Stimulated activated naive CD8-positive, alpha-beta T cell treated with anti-CD3 and anti-CD28 coated beads, Interleukin-15, Interleukin-2, amounts not matched to agents 100 U/mL and 50 U/mL, for 24 hours (primary cell): Measurements from ENCODE around the gene SPC25.
"Not testable (repeated sequence)": the region's sequence is repeated elsewhere in the genome, so short reads cannot be mapped to it uniquely, and the experiment has no call there.

Source experiments
- ATAC-seq: fragments of 150-1000 bp; cut with Tn5 transposase; one replicate; pipeline ENCODE4 v1.10.0; 2021
- DNase-seq: peaks from one replicate; pipeline ENCODE4 v3.0.0; 2021

SPC25 gene

DNA sequence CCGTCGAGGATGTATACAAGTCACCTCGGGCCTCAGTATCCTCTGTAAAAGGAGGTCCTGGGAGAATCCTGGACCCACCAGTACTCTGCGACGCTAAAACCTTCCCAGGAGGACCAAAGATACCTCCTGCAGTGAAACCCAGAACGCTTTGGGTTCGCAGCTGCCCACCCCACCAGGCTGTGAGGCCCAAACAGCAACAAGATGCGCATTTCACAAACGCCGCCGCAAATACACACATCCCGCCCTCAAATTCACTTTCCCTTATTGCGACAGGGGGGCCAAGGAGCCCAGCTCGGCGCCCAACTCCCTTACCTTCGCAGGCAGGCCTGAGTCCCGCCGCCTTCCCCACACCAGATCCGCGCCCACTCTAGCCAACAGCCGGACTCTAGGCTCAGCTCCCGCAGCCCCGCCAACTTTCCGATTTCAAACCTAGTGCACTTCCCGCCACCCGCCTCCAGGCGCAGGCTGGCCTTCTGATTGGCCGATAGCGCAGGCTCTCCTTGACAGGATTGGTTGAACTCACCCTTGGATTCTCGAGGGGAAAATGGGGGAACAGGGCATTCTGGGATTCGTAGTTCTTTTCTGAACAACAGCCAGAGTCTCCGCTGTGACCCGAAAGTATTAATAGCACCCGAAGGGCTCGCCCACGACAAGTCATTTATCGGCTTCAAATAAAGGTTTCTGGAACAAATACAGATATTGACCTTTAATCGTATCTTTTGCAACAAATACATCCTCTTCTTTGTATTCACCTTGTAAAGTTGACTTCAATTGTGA lies at the start of gene SPC25:
TSS of gene SPC25 (minus strand) at position 425 of the 777 bp plus-strand sequence. CDS start 911 bp downstream, outside the sequence.
- peak; percentile 87 for DNase-seq
- ATAC-seq: peak; percentile 99

- ATAC-seq (no peak), DNase-seq (no peak)
Observed at GRCh38 chr2:168939918-168940317, 49.7 kb upstream of the SPC25 start.

- no peak for DNase-seq
- ATAC-seq: no peak
Observed at GRCh38 chr2:168939061-168939460, 48.8 kb upstream of the SPC25 start.

DNA sequence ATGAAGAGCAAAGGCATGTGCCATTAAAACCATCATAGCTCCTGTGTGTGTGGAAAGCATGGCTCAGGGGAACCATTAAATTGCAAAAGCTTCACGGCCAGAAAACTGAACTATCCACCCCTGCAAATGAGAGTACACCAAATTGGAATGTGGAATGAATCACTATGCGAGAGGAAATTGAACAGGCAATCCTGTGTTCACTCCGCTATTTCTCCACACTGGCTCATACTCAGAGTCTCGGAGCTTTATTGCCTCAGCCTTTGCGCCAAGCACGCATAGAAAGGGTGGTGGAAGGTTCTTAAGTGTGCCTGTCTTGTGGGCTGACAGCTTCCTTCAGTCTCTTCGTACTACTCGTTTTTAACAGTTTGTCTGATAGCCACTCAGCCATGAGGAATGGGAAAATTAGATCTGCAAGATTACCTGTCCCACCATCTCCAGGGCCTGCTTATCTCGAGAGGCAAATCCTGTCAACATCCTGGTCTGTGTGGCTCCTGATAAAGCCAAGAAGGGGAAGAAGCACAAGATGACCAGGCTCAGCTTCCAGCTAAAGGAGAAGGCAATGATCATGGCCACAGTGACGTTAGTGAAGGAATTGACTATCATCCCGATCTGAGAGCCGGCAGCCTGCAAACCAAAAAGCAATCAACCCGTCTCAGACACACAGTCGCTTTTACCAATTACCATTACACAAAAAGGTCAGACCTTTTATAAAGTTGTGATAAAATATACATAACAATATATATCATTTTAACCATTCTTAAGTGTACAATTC lies 45.8 kb upstream of the SPC25 start:
- ATAC-seq: no peak
- no peak for DNase-seq

- DNase-seq: no peak
- no peak for ATAC-seq
Observed at GRCh38 chr2:168934826-168935225, 44.6 kb upstream of the SPC25 start.

DNA sequence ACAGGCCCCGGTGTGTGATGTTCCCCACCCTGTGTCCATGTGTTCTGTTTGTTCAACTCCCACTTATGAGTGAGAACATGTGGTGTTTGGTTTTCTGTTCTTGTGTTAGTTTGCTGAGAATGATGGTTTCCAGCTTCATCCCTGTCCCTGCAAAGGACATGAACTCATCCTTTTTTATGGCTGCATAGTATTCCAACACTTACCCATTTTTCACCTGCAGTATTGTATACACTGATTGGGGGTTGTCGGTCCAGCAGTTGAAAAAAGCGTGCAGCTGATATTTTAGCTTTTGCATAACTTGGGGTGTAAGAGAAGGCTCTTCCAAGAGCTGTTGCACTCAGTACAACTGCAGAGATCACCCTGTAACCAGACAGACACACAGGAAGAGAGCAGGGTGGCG lies 41.9 kb upstream of the SPC25 start:
- ATAC-seq, DNase-seq: not testable (repeated sequence)

DNA sequence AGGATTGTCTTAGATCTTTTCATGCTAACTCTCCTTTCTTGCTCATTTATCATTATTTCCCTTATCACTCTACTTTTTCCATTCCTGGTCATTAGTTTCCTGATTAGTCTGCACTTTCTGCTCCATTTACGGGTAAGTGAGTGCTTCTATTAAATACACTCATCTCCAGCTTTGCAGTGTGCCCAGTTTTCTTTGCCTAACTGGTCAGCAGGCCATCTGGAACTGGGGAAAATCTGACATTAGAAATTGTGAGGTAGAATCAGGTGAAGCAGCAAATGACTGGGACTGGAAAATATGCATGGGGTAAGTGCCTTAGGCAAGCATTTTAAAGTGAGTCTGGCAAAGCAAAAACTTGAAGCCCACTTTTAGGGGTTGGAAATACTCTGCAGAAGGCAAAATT lies 40.0 kb upstream of the SPC25 start:
- DNase-seq (no peak), ATAC-seq (no peak)

DNA sequence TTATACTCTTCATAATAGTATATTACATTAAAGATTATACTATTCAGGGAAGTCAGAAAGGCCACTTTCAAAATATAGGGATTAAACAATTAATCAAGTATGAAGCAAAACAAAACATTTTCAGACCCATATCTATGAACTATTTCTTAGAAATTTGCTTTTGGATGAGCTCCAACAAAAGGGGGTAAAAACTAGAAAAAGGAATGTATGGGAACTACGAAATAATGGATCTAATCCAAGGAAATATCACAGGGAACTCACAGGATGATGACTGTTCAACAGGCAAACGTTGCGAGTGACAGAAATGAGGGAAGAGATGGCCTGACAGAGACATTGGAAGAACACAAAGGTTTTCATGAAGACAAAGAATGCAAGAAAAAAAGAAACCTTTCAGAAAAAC lies 38.8 kb upstream of the SPC25 start:
- ATAC-seq (no peak), DNase-seq (no peak)

GRCh38 chr2:168928113-168928831 lies 38.0 kb upstream of the SPC25 start:
- DNase-seq: no peak
- no peak for ATAC-seq

- DNase-seq (no peak), ATAC-seq (no peak)
Observed at GRCh38 chr2:168926621-168927386, 36.6 kb upstream of the SPC25 start.

GRCh38 chr2:168920504-168921157 lies 30.4 kb upstream of the SPC25 start:
- DNase-seq (no peak), ATAC-seq (no peak)

DNA sequence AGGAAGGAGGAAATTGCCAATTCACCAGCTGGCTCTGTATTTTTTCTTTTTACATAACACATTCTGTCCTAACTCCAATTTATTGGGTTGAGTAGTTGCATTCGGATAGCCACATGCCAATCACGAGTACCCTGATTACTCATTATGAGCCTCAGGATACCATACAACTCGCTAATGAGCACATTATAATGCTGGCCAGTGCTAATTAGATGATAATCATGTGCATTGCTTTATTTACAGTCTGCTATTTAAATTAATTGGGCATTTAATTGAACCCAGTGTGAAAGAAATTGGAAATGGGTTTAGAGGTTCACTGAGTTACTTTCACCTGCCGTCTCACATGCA lies 26.1 kb upstream of the SPC25 start:
- ATAC-seq: no peak

DNA sequence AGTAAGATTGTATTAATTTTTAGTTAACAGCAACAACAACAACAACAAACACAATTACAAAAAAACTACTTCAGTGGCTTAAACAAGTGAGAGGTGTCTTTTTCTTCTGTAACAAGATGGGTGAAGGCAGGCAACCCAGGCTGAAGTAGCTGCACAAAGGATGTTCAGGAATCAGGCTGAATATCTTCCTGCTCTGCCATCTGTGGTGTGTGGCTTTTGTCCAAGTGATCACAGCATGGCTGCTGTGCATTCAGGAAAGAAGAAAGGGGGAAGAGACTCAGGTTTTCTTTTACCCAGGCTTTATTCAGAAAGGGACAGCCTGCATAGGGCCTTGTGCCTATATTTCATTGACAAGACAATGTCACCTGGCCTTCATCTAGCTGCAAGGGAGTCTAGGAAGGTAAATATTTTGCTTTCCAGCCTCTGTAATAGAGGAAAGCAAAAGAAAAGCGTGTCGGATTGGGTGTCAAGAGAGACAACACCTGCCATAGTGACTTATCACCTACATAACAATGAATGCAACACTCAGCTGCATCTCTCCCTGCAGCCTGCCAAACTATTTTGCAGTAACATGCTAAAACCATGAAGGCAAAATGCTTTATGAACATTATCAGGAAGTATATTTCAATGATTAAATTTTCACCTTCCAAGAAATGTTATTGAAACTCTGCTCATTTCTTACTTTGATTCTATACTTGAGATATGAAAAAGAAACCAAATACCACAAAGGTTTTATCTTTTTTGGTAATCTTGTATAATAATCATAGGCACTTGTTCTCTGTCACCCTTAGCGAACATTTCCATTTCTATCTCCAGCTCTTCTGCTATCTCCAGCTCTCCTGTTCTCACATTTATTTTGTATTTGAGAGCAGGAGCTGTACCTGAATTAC lies 25.5 kb upstream of the SPC25 start:
- DNase-seq (no peak), ATAC-seq (peak; percentile 14)

More for the DNA sequence above, 26.1 kb upstream of the SPC25 start:
- DNase-seq: no peak

- no peak for DNase-seq
- ATAC-seq: no peak
Observed at GRCh38 chr2:168913495-168913894, 23.3 kb upstream of the SPC25 start.

- DNase-seq (peak; percentile 7), ATAC-seq (no peak)
Observed at GRCh38 chr2:168912901-168913369, 22.7 kb upstream of the SPC25 start.

DNA sequence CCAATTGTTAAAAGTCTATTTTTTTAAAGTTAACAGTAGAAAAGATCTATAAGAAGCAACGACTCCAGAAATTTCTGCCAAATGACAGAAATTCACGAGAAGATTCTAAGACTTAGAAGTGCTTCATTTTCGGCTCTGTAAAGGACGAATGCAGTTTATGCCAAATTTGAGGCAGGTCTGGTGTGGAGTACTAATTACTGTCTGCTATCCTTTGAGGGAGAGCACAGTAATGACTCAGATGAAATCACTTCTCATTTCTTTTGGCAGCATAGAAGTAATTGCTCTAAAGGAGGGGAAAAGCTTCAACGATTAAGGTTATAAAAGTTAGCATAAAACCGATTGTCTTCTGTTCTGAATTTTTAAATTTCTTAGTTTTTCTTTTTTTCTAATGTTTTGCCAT lies 22.2 kb upstream of the SPC25 start:
- DNase-seq (no peak), ATAC-seq (no peak)

DNA sequence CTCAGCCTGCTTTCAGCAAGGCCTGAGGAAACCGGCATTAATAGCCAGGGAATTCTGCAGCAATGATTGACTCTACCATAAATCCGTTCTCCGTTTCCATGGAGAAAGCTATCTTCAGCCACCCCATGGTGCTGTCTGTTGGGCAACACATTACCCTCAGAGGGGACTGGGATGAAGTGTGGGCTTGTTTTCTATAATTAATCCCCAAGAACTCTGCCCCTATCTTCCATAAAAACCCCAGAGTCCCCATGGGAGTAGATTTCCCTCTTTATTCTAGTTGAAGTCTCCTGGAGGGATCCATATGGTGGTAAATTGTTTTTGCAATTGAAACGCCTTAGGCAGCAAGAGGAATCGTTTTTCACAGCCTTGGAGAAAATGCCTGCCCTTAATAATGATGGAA lies 20.1 kb upstream of the SPC25 start:
- ATAC-seq: no peak
- no peak for DNase-seq

- no peak for DNase-seq
- ATAC-seq: no peak
Observed at GRCh38 chr2:168907940-168908662, 17.9 kb upstream of the SPC25 start.

DNA sequence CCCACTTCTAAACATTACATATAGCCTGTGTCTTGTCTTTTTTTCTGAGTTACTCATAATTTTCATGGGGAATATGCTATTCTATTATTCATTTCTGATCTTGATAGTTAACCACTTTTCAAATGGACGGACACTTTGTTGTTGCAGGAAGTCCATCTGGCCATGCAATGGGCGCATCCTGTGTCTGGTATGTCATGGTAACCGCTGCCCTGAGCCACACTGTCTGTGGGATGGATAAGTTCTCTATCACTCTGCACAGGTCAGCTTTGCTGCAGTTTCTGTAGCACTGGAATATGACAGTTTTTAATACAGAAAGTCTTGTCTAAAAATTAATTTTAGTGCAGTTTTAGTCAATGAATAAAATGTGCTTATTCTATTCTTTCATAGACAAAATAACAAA lies 14.1 kb upstream of the SPC25 start:
- no peak for DNase-seq

DNA sequence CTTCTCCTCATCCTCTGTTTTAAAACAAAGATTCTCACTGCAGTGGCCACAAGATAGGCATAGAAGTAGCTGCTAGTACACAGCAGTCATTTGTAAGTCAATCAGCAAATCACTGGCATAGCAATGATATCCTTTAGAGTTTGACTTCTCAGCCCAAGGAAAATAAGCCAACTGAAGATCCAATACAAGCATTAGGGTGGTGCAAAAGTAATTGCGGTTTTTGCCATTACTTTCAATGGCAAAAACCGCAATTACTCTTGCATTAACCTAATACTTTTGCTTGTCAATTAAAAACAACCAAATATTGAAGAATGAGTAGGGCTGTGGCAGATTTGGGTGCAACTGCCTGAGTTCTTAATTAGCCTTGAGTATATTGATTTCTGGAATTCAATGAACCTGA lies 13.7 kb upstream of the SPC25 start:
- DNase-seq (no peak), ATAC-seq (no peak)

More for the DNA sequence above, 14.1 kb upstream of the SPC25 start:
- ATAC-seq: no peak
